ENCODE measurements around the gene MC2R.
"Not testable (repeated sequence)": the region's sequence is repeated elsewhere in the genome, so short reads cannot be mapped to it uniquely, and the experiment has no call there.

MC2R gene

GRCh38 chr18:13872373-13872772 is 43.0 kb downstream of the MC2R start:
- DNase-seq (ENCODE audit: low read depth), result no peak
- no peak overlapping the region for H3K4me3 ChIP-seq (ENCODE audit: low read length)
- no peak for TF ChIP-seq CTCF (conservative IDR thresholded peaks at IDR 0.05; ENCODE audit: low read length)

- no peak for TF ChIP-seq CTCF (conservative IDR thresholded peaks at IDR 0.05; ENCODE audit: low read length)
- no peak overlapping the region for H3K4me3 ChIP-seq (ENCODE audit: low read length)
- no peak for DNase-seq (ENCODE audit: low read depth)
These were observed 43.6 kb downstream of the MC2R start for GRCh38 chr18:13871701-13872100.

- no peak for DNase-seq (ENCODE audit: low read depth)
- TF ChIP-seq CTCF (conservative IDR thresholded peaks at IDR 0.05; ENCODE audit: low read length), result no peak
- no peak overlapping the region for H3K4me3 ChIP-seq (ENCODE audit: low read length)
These were observed 46.6 kb downstream of the MC2R start for GRCh38 chr18:13868501-13869271.

GRCh38 chr18:13862898-13863297 is 52.4 kb downstream of the MC2R start:
- H3K4me3 ChIP-seq (ENCODE audit: low read length); DNase-seq (ENCODE audit: low read depth): not testable (repeated sequence)

GRCh38 chr18:13849791-13850190 is 65.5 kb downstream of the MC2R start:
- DNase-seq (ENCODE audit: low read depth), result no peak
- H3K4me3 ChIP-seq (ENCODE audit: low read length), result no peak overlapping the region
- TF ChIP-seq CTCF (conservative IDR thresholded peaks at IDR 0.05; ENCODE audit: low read length), result no peak

- no peak for DNase-seq (ENCODE audit: low read depth)
- no peak for TF ChIP-seq CTCF (conservative IDR thresholded peaks at IDR 0.05; ENCODE audit: low read length)
- no peak overlapping the region for H3K4me3 ChIP-seq (ENCODE audit: low read length)
These were observed 78.8 kb downstream of the MC2R start for GRCh38 chr18:13836559-13836958.

GRCh38 chr18:13835202-13835601 is 80.1 kb downstream of the MC2R start:
- no peak overlapping the region for H3K4me3 ChIP-seq (ENCODE audit: low read length)
- no peak for TF ChIP-seq CTCF (conservative IDR thresholded peaks at IDR 0.05; ENCODE audit: low read length)
- no peak for DNase-seq (ENCODE audit: low read depth)

Measured in AG10803 (cell line).